NT2/D1 (cell line): ENCODE measurements around the gene TPM1.

Source experiments
- DNase-seq: peaks from one replicate; pipeline ENCODE4 v3.0.0-alpha.2; 2011; ENCODE audit warnings: low read depth, low spot score
- H3K27me3 ChIP-seq: 2 replicates; pipeline ENCODE4 v1.6.0; 2011; ENCODE audit warnings: mild to moderate bottlenecking; ENCODE audit not compliant: insufficient read length, insufficient read depth
- H3K36me3 ChIP-seq: 2 replicates; pipeline ENCODE4 v1.6.1; 2011; ENCODE audit warnings: mild to moderate bottlenecking, low read length, mixed read lengths; ENCODE audit not compliant: insufficient read depth, insufficient read length
- H3K4me1 ChIP-seq: 2 replicates; pipeline ENCODE4 v1.5.1; 2011; ENCODE audit not compliant: insufficient read depth, insufficient read length
- H3K4me3 ChIP-seq: 2 replicates; pipeline ENCODE4 v1.5.1; 2011; ENCODE audit warnings: low read depth; ENCODE audit not compliant: insufficient read length
- H3K9ac ChIP-seq: 2 replicates; pipeline ENCODE4 v1.6.0; 2011; ENCODE audit warnings: low read depth; ENCODE audit not compliant: insufficient read length
- H3K9me3 ChIP-seq: 2 replicates; pipeline ENCODE4 v1.5.1; 2011; ENCODE audit warnings: mild to moderate bottlenecking, low read length; ENCODE audit not compliant: insufficient read depth
- SUZ12 ChIP-seq: IDR thresholded peaks from 2 replicates; pipeline ENCODE4 v1.6.1; 2011; ENCODE audit not compliant: insufficient read length, insufficient read depth; ENCODE audit errors: extremely low read depth
- YY1 ChIP-seq: IDR thresholded peaks from 2 replicates; pipeline ENCODE4 v1.6.1; 2011; ENCODE audit not compliant: insufficient read length, insufficient read depth
- ZNF274 ChIP-seq: IDR thresholded peaks from 2 replicates; pipeline ENCODE4 v1.6.1; 2011; ENCODE audit warnings: mild to moderate bottlenecking, low read depth, low read length

Gene TPM1

GRCh38 chr15:63073497-63074172 lies 31.1 kb downstream of the TPM1 start:
- no peak overlapping the region for H3K4me3 ChIP-seq
- peaks cover 7% of the 10 kb centered on the region for H3K4me1 ChIP-seq
- no peak overlapping the region for H3K9ac ChIP-seq
- no peaks in the 10 kb centered on the region for H3K27me3 ChIP-seq
- DNase-seq: no peak
- H3K9me3 ChIP-seq: no peaks in the 10 kb centered on the region
- TF ChIP-seq SUZ12: no peak
- no peak for TF ChIP-seq YY1
- no peak for TF ChIP-seq ZNF274
- peaks cover 29% of the 10 kb centered on the region for H3K36me3 ChIP-seq

GRCh38 chr15:63075015-63075983 lies 32.8 kb downstream of the TPM1 start:
- Histone ChIP-seq H3K9ac (no peak overlapping the region), H3K27me3 (no peaks in the 10 kb centered on the region), H3K36me3 (peaks cover 14% of the 10 kb centered on the region), H3K9me3 (no peaks in the 10 kb centered on the region), H3K4me1 (peaks cover 7% of the 10 kb centered on the region), H3K4me3 (no peak overlapping the region)
- DNase-seq: no peak
- TF ChIP-seq YY1 (no peak), ZNF274 (no peak), SUZ12 (no peak)

- no peaks in the 10 kb centered on the region for H3K27me3 ChIP-seq
- peaks cover 7% of the 10 kb centered on the region for H3K4me1 ChIP-seq
- no peaks in the 10 kb centered on the region for H3K9me3 ChIP-seq
- H3K36me3 ChIP-seq: peaks cover 5% of the 10 kb centered on the region
- DNase-seq: no peak
- no peak overlapping the region for H3K9ac ChIP-seq
- H3K4me3 ChIP-seq: no peak overlapping the region
- TF ChIP-seq YY1 (no peak), SUZ12 (no peak), ZNF274 (no peak)
Observed at GRCh38 chr15:63075984-63076713, 33.6 kb downstream of the TPM1 start.

GRCh38 chr15:63076714-63077046 lies 34.1 kb downstream of the TPM1 start:
- H3K9ac ChIP-seq: no peak overlapping the region
- no peak overlapping the region for H3K4me3 ChIP-seq
- DNase-seq: peak; percentile 88
- no peak for TF ChIP-seq SUZ12
- no peak for TF ChIP-seq YY1
- TF ChIP-seq ZNF274: no peak
- no peaks in the 10 kb centered on the region for H3K27me3 ChIP-seq
- peaks cover under 1% of the 10 kb centered on the region for H3K36me3 ChIP-seq
- no peaks in the 10 kb centered on the region for H3K9me3 ChIP-seq
- peaks cover 9% of the 10 kb centered on the region for H3K4me1 ChIP-seq

- no peaks in the 10 kb centered on the region for H3K36me3 ChIP-seq
- H3K27me3 ChIP-seq: no peaks in the 10 kb centered on the region
- no peak for DNase-seq
- no peak overlapping the region for H3K4me3 ChIP-seq
- H3K9ac ChIP-seq: no peak overlapping the region
- H3K9me3 ChIP-seq: no peaks in the 10 kb centered on the region
- TF ChIP-seq YY1 (no peak), ZNF274 (no peak), SUZ12 (no peak)
- H3K4me1 ChIP-seq: peaks cover 10% of the 10 kb centered on the region
Observed at GRCh38 chr15:63077952-63078351, 35.4 kb downstream of the TPM1 start.

- Histone ChIP-seq H3K9me3 (no peaks in the 10 kb centered on the region), H3K4me1 (peaks cover 17% of the 10 kb centered on the region), H3K9ac (no peak overlapping the region), H3K4me3 (no peak overlapping the region), H3K27me3 (no peaks in the 10 kb centered on the region), H3K36me3 (no peaks in the 10 kb centered on the region)
- TF ChIP-seq ZNF274: no peak
- TF ChIP-seq YY1: no peak
- no peak for TF ChIP-seq SUZ12
- DNase-seq: no peak
Observed at GRCh38 chr15:63079947-63080626, 37.5 kb downstream of the TPM1 start.
